A549 treated with AZD9567 at 1 μM for 4 hours (cell line): ENCODE data around the gene TRIP11. TPM values are rescaled to one million over a fixed set of nuclear protein-coding genes. Genes with fewer than 3 reads are reported as not detected.

ENCODE experiments used
- total RNA-seq: library from RNA; stranded (reverse); fragments of 200-300 nt; extraction: Qiagen RNA extraction; gene quantifications from 5 replicates; pipeline ENCODE4 v1.2.3, GENCODE V29; 2022; ENCODE audit not compliant: insufficient read depth

Gene TRIP11
- total RNA-seq = 6.1 to 9.7 TPM (median 9.3 TPM) in 5 replicates

GRCh38 chr14:92039719-92040430, at the start of gene TRIP11:
Gene TRIP11 (minus strand): TSS chr14:92040059. CDS start chr14:92039685, 374 bp downstream.

GRCh38 chr14:91947475-91948184, 92.2 kb downstream of the TRIP11 start, which contains the start of gene FBLN5:
Gene FBLN5 (minus strand): TSS chr14:91947694. CDS start chr14:91947229, 465 bp downstream.

Other genes starting within 250 kb of the TRIP11 start
- 0.60 to 0.85 TPM (median 0.72 TPM) in 5 replicates for gene TC2N, start 172.5 kb downstream of the TRIP11 start, total RNA-seq
- 3.6 to 5.3 TPM (median 4.4 TPM) in 5 replicates for gene FBLN5, start 92.4 kb downstream of the TRIP11 start, total RNA-seq
- 19.4 to 41.0 TPM (median 25.6 TPM) in 5 replicates for gene ATXN3, start 66.5 kb upstream of the TRIP11 start, total RNA-seq
- gene NDUFB1, start 81.6 kb upstream of the TRIP11 start, total RNA-seq = 341 to 568 TPM (median 350 TPM) in 5 replicates
- 32.8 to 49.3 TPM (median 38.0 TPM) in 5 replicates for gene CPSF2, start 81.9 kb upstream of the TRIP11 start, total RNA-seq